GM12878 (cell line): ENCODE results near the gene LASP1. TPM values are rescaled to one million over a fixed set of nuclear protein-coding genes. Genes with fewer than 3 reads are reported as not detected.

ENCODE experiments used
- ATAC-seq: fragments of 200-7000 bp; cut with Tn5 transposase; 3 replicates; pipeline ENCODE4 v1.9.1; 2020; ENCODE audit warnings: mild to moderate bottlenecking, moderate library complexity
- BruUV-seq: library from RNA; stranded (reverse); fragments of 400-500 nt; replicated peaks from 2 replicates; lab custom pipeline; 2021; lab: Mats Ljungman, UMichigan
- CTCF ChIA-PET: fragments of 300-600 bp; sonication (Branson Sonifier 250); formaldehyde crosslinking; extraction: SDS; loops from one replicate; lab custom pipeline; 2021; ENCODE audit warnings: inconsistent platforms; lab: Yijun Ruan, JAX
- POLR2A ChIA-PET: fragments of 350-600 bp; formaldehyde crosslinking; extraction: SDS; loops from one replicate; lab custom pipeline; 2021; ENCODE audit warnings: inconsistent platforms; lab: Charles Lee
- RAD21 ChIA-PET: fragments of 300-600 bp; sonication (Branson Sonifier 250); formaldehyde crosslinking; loops from one replicate; lab custom pipeline; 2023; ENCODE audit warnings: antibody characterized with exemption; ENCODE audit not compliant: unreplicated experiment; lab: Charles Lee
- SMC1A ChIA-PET: fragments of 300-600 bp; sonication (Branson Sonifier 250); formaldehyde crosslinking; loops from one replicate; lab custom pipeline; 2023; ENCODE audit not compliant: unreplicated experiment, uncharacterized antibody; lab: Charles Lee
- DNase-seq: peaks from one replicate; pipeline ENCODE4 v3.0.0-alpha.2; 2011; ENCODE audit warnings: low read depth, low spot score
- FAIRE-seq: peaks from 3 replicates; lab custom pipeline; 2011; peaks lifted over from hg19 to GRCh38; lab: Jason Lieb, UNC
- H2AFZ ChIP-seq: 2 replicates; pipeline ENCODE4 v1.6.0; 2011; ENCODE audit warnings: low read depth, low read length, control low read depth; ENCODE audit not compliant: control insufficient read depth
- H3K27ac ChIP-seq: 2 replicates; pipeline ENCODE4 v1.5.1; 2011; ENCODE audit warnings: control low read depth; ENCODE audit not compliant: control insufficient read depth, insufficient read depth
- H3K27me3 ChIP-seq, 2 experiments: replicated peaks in 1 of 2; 2 replicates each; pipeline versions ENCODE4 v1.6.0 to v1.6.1; 2011; ENCODE audit warnings: low read length in 1 of 2; ENCODE audit not compliant: control insufficient read depth in 2 of 2, insufficient read depth in 2 of 2
- H3K36me3 ChIP-seq, 2 experiments: 2 replicates each; pipeline ENCODE4 v1.5.1; 2011; ENCODE audit warnings: low read length in 1 of 2; ENCODE audit not compliant: control insufficient read depth in 2 of 2, insufficient read depth in 2 of 2
- H3K4me1 ChIP-seq: 2 replicates; pipeline ENCODE4 v1.6.1; 2011; ENCODE audit warnings: mild to moderate bottlenecking, low read length, moderate library complexity, mixed read lengths; ENCODE audit not compliant: control insufficient read depth, insufficient read depth
- H3K4me2 ChIP-seq: 2 replicates; pipeline ENCODE4 v1.6.0; 2011; ENCODE audit warnings: control low read depth; ENCODE audit not compliant: control insufficient read depth, insufficient read depth
- H3K4me3 ChIP-seq: fragments of 200-600 bp; sonication (generic); 2 replicates; pipeline ENCODE4 v1.5.1; 2016
- H3K79me2 ChIP-seq: 2 replicates; pipeline ENCODE4 v1.6.0; 2011; ENCODE audit warnings: low read length; ENCODE audit not compliant: control insufficient read depth, insufficient read depth
- H3K9ac ChIP-seq: 2 replicates; pipeline ENCODE4 v1.8.0; 2011; ENCODE audit warnings: low read length, control low read depth, mixed read lengths; ENCODE audit not compliant: control insufficient read depth, insufficient read depth
- H3K9me3 ChIP-seq: replicated peaks from 3 replicates; pipeline ENCODE4 v1.5.1; 2011; ENCODE audit warnings: mild to moderate bottlenecking, low read length; ENCODE audit not compliant: control insufficient read depth, insufficient read depth
- H4K20me1 ChIP-seq: 2 replicates; pipeline ENCODE4 v1.6.0; 2011; ENCODE audit not compliant: control insufficient read depth, insufficient read depth
- CUX1 ChIP-seq: IDR thresholded peaks from 2 replicates; pipeline ENCODE4 v1.6.1; 2012; ENCODE audit warnings: improper control_type of control experiment, low read depth, low read length; ENCODE audit not compliant: insufficient replicate concordance
- HDAC6 ChIP-seq: fragments of 200-600 bp; sonication (generic); IDR thresholded peaks from one replicate; pipeline ENCODE4 v1.8.0; 2017; ENCODE audit warnings: antibody characterized with exemption; ENCODE audit not compliant: unreplicated experiment
- HDGF ChIP-seq: fragments of 450-650 bp; IDR thresholded peaks from 2 replicates; pipeline ENCODE4 v1.6.1; 2016; ENCODE audit warnings: antibody characterized with exemption
- HSF1 ChIP-seq: fragments of 150-350 bp; IDR thresholded peaks from 2 replicates; pipeline ENCODE4 v1.6.1; 2014; ENCODE audit warnings: mild to moderate bottlenecking, low read depth, low read length
- NFXL1 ChIP-seq: fragments of 450-650 bp; IDR thresholded peaks from 2 replicates; pipeline ENCODE4 v1.6.1; 2017; ENCODE audit warnings: antibody characterized with exemption, mild to moderate bottlenecking, borderline replicate concordance
- PBX3 ChIP-seq: IDR thresholded peaks from 2 replicates; pipeline ENCODE4 v1.6.1; 2011; ENCODE audit warnings: mild to moderate bottlenecking, low read depth, low read length, moderate library complexity; ENCODE audit not compliant: insufficient replicate concordance
- SKIL ChIP-seq: fragments of 450-650 bp; IDR thresholded peaks from 2 replicates; pipeline ENCODE4 v1.6.1; 2017; ENCODE audit warnings: mild to moderate bottlenecking, low read depth, inconsistent platforms; ENCODE audit not compliant: poor library complexity, severe bottlenecking
- SMC3 ChIP-seq: IDR thresholded peaks from 2 replicates; pipeline ENCODE4 v1.6.1; 2011; ENCODE audit warnings: low read length, improper control_type of control experiment, borderline replicate concordance
- SREBF2 ChIP-seq: IDR thresholded peaks from 2 replicates; pipeline ENCODE4 v1.6.1; 2012; ENCODE audit warnings: mild to moderate bottlenecking, low read length
- USF2 ChIP-seq: IDR thresholded peaks from 2 replicates; pipeline ENCODE4 v1.6.1; 2011; ENCODE audit warnings: low read depth, low read length, improper control_type of control experiment, borderline replicate concordance
- ZNF217 ChIP-seq: fragments of 450-650 bp; IDR thresholded peaks from 2 replicates; pipeline ENCODE4 v1.6.1; 2017; ENCODE audit warnings: antibody characterized with exemption, mild to moderate bottlenecking
- ZZZ3 ChIP-seq: IDR thresholded peaks from 2 replicates; pipeline ENCODE4 v1.6.1; 2011; ENCODE audit warnings: low read depth; ENCODE audit not compliant: control insufficient read depth, insufficient read length
- WGBS: methylation state at CpG from one replicate; pipeline ENCODE4 v1.1.6; 2016; ENCODE audit warnings: low lambda C conversion rate; ENCODE audit not compliant: insufficient replicate concordance, insufficient coverage; ENCODE audit errors: missing lambda C conversion rate; 5-methylcytosine and 5-hydroxymethylcytosine counted together
- in situ Hi-C: fragments of 300-500 bp; cut with MboI; formaldehyde crosslinking; loops from 9 replicates; pipeline ENCODE4 v1.14.3; 2018; ENCODE audit warnings: mixed read lengths
- intact Hi-C: fragments of 100-400 bp; cut with micrococcal nuclease; formaldehyde crosslinking; loops from one replicate; pipeline ENCODE4 v1.14.2; 2022; ENCODE audit not compliant: unreplicated experiment
- polyA plus RNA-seq, 11 experiments: library from polyadenylated mRNA; depleted of rRNA in 4 of 11; unstranded in 6 of 11; stranded (reverse) in 5 of 11; fragments of >200 nt; fragmentation: Nextera tagmentation in 4 of 11; fragmentation: Illumina TruSeq in 1 of 11; extraction: Ambion mirVana in 4 of 11; extraction: Trizol in 1 of 11; gene quantifications; 1 replicate in 1 of 11; 2 replicates in 10 of 11; pipeline versions ENCODE4 v1.2.1 to v1.2.3, GENCODE V29; 2011 to 2016; ENCODE audit warnings: inconsistent platforms in 2 of 11, missing spikeins in 2 of 11, low read depth in 1 of 11
- total RNA-seq, 4 experiments: library from RNA; depleted of rRNA in 3 of 4; stranded (reverse); fragments of >200 nt in 3 of 4; fragmentation: Illumina TruSeq in 1 of 4; extraction: Trizol in 1 of 4; gene quantifications; 2 replicates each; pipeline versions ENCODE4 v1.2.1 to v1.2.3, GENCODE V29; 2013 to 2021

Gene LASP1
- total and polyA plus RNA-seq, 10 of the 15 experiments (the other 5 are each of a cell fraction or from before 2014, with no cell fraction given): 21.0 to 114 (median 59.3) TPM

- Histone ChIP-seq H3K4me3 (no peak overlapping the region), H3K36me3 (peaks cover 14 to 34% of the 10 kb centered on the region in 2 experiments), H3K27ac (no peak overlapping the region), H3K4me2 (no peak overlapping the region), H3K27me3 (no peaks in the 10 kb centered on the region), H3K9ac (no peak overlapping the region), H3K9me3 (no peaks in the 10 kb centered on the region), H2AFZ (no peak overlapping the region), H3K79me2 (peaks cover 2% of the 10 kb centered on the region; the same call in 1 of the 2 replicates), H4K20me1 (no peaks in the 10 kb centered on the region), H3K4me1 (peaks cover 5% of the 10 kb centered on the region)
- CTCF ChIA-PET: no interaction called here
- POLR2A ChIA-PET: interaction anchor here (0.6 kb wide), 1 partner anchor 86 kb away, joined by 3 read pairs; the partner anchor contains the start of gene CWC25
- in situ Hi-C loops (no loop called here), intact Hi-C loops (no loop called here)
- DNase-seq (no peak), ATAC-seq (no peak), FAIRE-seq (no peak)
- SMC1A ChIA-PET: no interaction called here
- BruUV-seq: no TSS peak
- RAD21 ChIA-PET: no interaction called here
- WGBS: 98% methylated on average over 10 of the region's 10 CpGs
- TF ChIP-seq HSF1 (no peak), SMC3 (no peak), CUX1 (no peak), PBX3 (no peak), HDGF (no peak), NFXL1 (no peak), USF2 (no peak), SKIL (no peak), ZZZ3 (no peak), SREBF2 (no peak), HDAC6 (no peak), ZNF217 (no peak)
These were observed 41.3 kb downstream of the LASP1 start for GRCh38 chr17:38911081-38911730.
